Urinary bladder (tissue), 4 donors: ENCODE measurements around the gene RAD18. TPM values are rescaled to one million over a fixed set of nuclear protein-coding genes. Genes with fewer than 3 reads are reported as not detected.

Experiments
- DNase-seq: peaks from one replicate; pipeline ENCODE4 v3.0.0-alpha.2; 2015; ENCODE audit errors: extremely low spot score
- H3K27ac ChIP-seq: one replicate; pipeline ENCODE4 v1.5.1; 2013; ENCODE audit warnings: low read depth, mild to moderate bottlenecking, moderate library complexity
- H3K36me3 ChIP-seq: one replicate; pipeline ENCODE4 v1.6.1; 2013; ENCODE audit warnings: mild to moderate bottlenecking, moderate library complexity; ENCODE audit not compliant: insufficient read depth
- H3K4me1 ChIP-seq: one replicate; pipeline ENCODE4 v1.6.1; 2013; ENCODE audit warnings: mild to moderate bottlenecking, moderate library complexity; ENCODE audit not compliant: insufficient read depth
- H3K4me3 ChIP-seq: one replicate; pipeline ENCODE4 v1.5.1; 2013; ENCODE audit warnings: low read depth, low read length
- WGBS: extraction: QIAGEN DNeasy Blood & Tissue Kit; methylation state at CpG from one replicate; pipeline ENCODE4 v1.1.7; 2013; 5-methylcytosine and 5-hydroxymethylcytosine counted together
- polyA plus RNA-seq: library from polyadenylated mRNA; stranded (reverse); fragments of 200-250 nt; gene quantifications from one replicate; pipeline ENCODE4 v1.2.3, GENCODE V29; 2013
- small RNA-seq: library from RNA; depleted of rRNA; stranded (forward); fragments of <200 nt; gene quantifications from one replicate; pipeline ENCODE3, GENCODE V24; 2014
- total RNA-seq: library from RNA; depleted of rRNA; stranded (reverse); fragments of >200 nt; gene quantifications from one replicate; pipeline ENCODE4 v1.2.3, GENCODE V29; 2014
- donor health status: healthy with polysubstance abuse.
- donor health status: healthy.

RAD18 gene
- total and polyA plus RNA-seq, 2 donors: 2.8 to 27.0 TPM

DNA sequence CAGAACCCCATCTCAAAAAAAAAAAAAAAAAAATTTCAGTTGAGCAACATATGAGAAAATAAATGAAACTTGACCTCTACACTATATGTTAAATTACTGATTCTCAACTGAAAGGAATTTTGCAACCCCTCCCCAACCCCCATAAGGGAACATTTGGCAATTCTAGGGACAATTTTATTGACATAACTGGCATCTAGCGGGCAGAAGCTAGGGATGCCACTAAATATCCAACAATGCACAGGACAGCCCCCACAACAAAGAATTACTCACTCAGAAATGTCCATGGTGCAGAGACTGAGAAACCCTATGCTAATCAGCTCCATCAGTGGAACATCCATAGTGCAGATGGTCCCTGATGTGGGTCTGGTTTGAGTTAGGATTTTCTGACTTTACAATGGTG, 135.6 kb downstream of the RAD18 start:
- Histone ChIP-seq H3K4me1 (no peaks in the 10 kb centered on the region), H3K4me3 (no peak overlapping the region), H3K36me3 (no peaks in the 10 kb centered on the region), H3K27ac (no peak overlapping the region)
- WGBS: 94% methylated on average over 1 of the region's 1 CpG
- no peak for DNase-seq

Small RNAs within 50 kb of the gene (small RNA-seq; reads per million reads assigned to genes)
- not detected for gene RF00416

Other genes with a start within 250 kb of the RAD18 start
- gene CAV3, start 229.7 kb downstream of the RAD18 start, total RNA-seq: 6.8 TPM
- 0.19 TPM for gene CAV3, start 229.7 kb downstream of the RAD18 start, polyA plus RNA-seq
- 1.6 TPM for gene OXTR, start 193.9 kb downstream of the RAD18 start, total RNA-seq
- gene OXTR, start 193.9 kb downstream of the RAD18 start, polyA plus RNA-seq: 0.41 TPM